PC-9 (cell line): ENCODE data around the gene ACTL8. TPM values are rescaled to one million over a fixed set of nuclear protein-coding genes. Genes with fewer than 3 reads are reported as not detected.

Source experiments
- BruUV-seq: library from RNA; stranded (reverse); fragments of 400-500 nt; replicated peaks from 2 replicates; lab custom pipeline; 2021; lab: Mats Ljungman, UMichigan
- CTCF ChIA-PET: fragments of 300-600 bp; sonication (Branson Sonifier 250); formaldehyde crosslinking; loops from one replicate; lab custom pipeline; 2022; ENCODE audit warnings: antibody characterized with exemption; lab: Charles Lee
- POLR2A ChIA-PET: fragments of 300-600 bp; sonication (Branson Sonifier 250); formaldehyde crosslinking; loops from one replicate; lab custom pipeline; 2022; ENCODE audit warnings: antibody characterized with exemption; ENCODE audit not compliant: unreplicated experiment; lab: Charles Lee
- DNase-seq, 2 experiments: peaks; one replicate each; pipeline versions ENCODE4 v3.0.0 to v3.0.0-alpha.2; 2015 to 2022; ENCODE audit warnings: mixed read lengths in 1 of 2
- H2AFZ ChIP-seq: fragments of 200-600 bp; sonication (generic); 2 replicates; pipeline ENCODE4 v1.8.1; 2017; ENCODE audit warnings: antibody characterized with exemption
- H3F3A ChIP-seq: fragments of 200-600 bp; sonication (generic); 2 replicates; pipeline ENCODE4 v1.8.1; 2017; ENCODE audit warnings: antibody characterized with exemption, mild to moderate bottlenecking, low read depth; ENCODE audit not compliant: insufficient read depth
- H3K27ac ChIP-seq: fragments of 200-600 bp; sonication (generic); 2 replicates; pipeline ENCODE4 v1.6.1; 2016; ENCODE audit warnings: mixed run types
- H3K27me3 ChIP-seq: fragments of 200-600 bp; sonication (generic); 2 replicates; pipeline ENCODE4 v1.6.1; 2016; ENCODE audit warnings: low read depth, mixed run types; ENCODE audit not compliant: insufficient read depth
- H3K36me3 ChIP-seq: fragments of 200-600 bp; sonication (generic); 2 replicates; pipeline ENCODE4 v1.6.1; 2016; ENCODE audit warnings: low read depth, mixed run types
- H3K4me1 ChIP-seq: fragments of 200-600 bp; sonication (generic); replicated peaks from 2 replicates; pipeline ENCODE4 v1.6.1; 2016; ENCODE audit warnings: mixed run types; ENCODE audit not compliant: insufficient read depth
- H3K4me2 ChIP-seq: fragments of 200-600 bp; sonication (generic); 2 replicates; pipeline ENCODE4 v1.6.1; 2017; ENCODE audit warnings: mixed run types
- H3K4me3 ChIP-seq: fragments of 200-600 bp; sonication (generic); 2 replicates; pipeline ENCODE4 v1.6.1; 2016; ENCODE audit warnings: mixed run types
- H3K79me2 ChIP-seq: fragments of 200-600 bp; sonication (generic); 2 replicates; pipeline ENCODE4 v1.6.1; 2017; ENCODE audit warnings: low read depth, mixed run types
- H3K9me2 ChIP-seq: fragments of 200-600 bp; sonication (generic); 2 replicates; pipeline ENCODE4 v1.8.1; 2017; ENCODE audit warnings: mild to moderate bottlenecking; ENCODE audit not compliant: insufficient read depth
- H3K9me3 ChIP-seq: fragments of 200-600 bp; sonication (generic); 2 replicates; pipeline ENCODE4 v1.8.1; 2016; ENCODE audit warnings: low read depth; ENCODE audit not compliant: insufficient read depth
- H4K20me1 ChIP-seq: fragments of 200-600 bp; sonication (generic); 2 replicates; pipeline ENCODE4 v1.8.1; 2017; ENCODE audit not compliant: insufficient read depth
- CTCF ChIP-seq: fragments of 200-600 bp; sonication (generic); conservative IDR thresholded peaks from 2 replicates; pipeline ENCODE4 v1.6.1; 2017; ENCODE audit warnings: mixed run types, antibody characterized with exemption, mild to moderate bottlenecking, moderate library complexity
- EZH2 ChIP-seq: fragments of 200-600 bp; sonication (generic); IDR thresholded peaks from 2 replicates; pipeline ENCODE4 v1.8.0; 2017; ENCODE audit warnings: antibody characterized with exemption, low read depth
- intact Hi-C: fragments of 100-400 bp; cut with micrococcal nuclease; formaldehyde crosslinking; loops from one replicate; pipeline ENCODE4 v1.10.0; 2022; ENCODE audit not compliant: unreplicated experiment
- total RNA-seq: library from RNA; stranded (reverse); gene quantifications from 2 replicates; pipeline ENCODE4 v1.2.3, GENCODE V29; 2021

Gene ACTL8
- total RNA-seq, 1 experiment from 2014 or later = 0.68 TPM

GRCh38 chr1:17831597-17831996 lies 76.5 kb downstream of the ACTL8 start:
- ChIA-PET CTCF (no interaction called here), POLR2A (no interaction called here)
- Histone ChIP-seq H3K79me2 (no peaks in the 10 kb centered on the region), H3K9me3 (no peaks in the 10 kb centered on the region), H3K36me3 (no peaks in the 10 kb centered on the region), H3K27ac (no peak overlapping the region), H3K4me2 (no peak overlapping the region), H2AFZ (no peak overlapping the region), H3K27me3 (peaks cover 14% of the 10 kb centered on the region; the same call in 1 of the 2 replicates), H3F3A (no peaks in the 10 kb centered on the region), H4K20me1 (no peaks in the 10 kb centered on the region), H3K9me2 (no peaks in the 10 kb centered on the region), H3K4me1 (no peaks in the 10 kb centered on the region), H3K4me3 (no peak overlapping the region)
- intact Hi-C loops = no loop called here
- peak in 1 of 2 experiments; percentile 14 for DNase-seq
- BruUV-seq = no TSS peak
- TF ChIP-seq EZH2 (no peak), CTCF (no peak)

DNA sequence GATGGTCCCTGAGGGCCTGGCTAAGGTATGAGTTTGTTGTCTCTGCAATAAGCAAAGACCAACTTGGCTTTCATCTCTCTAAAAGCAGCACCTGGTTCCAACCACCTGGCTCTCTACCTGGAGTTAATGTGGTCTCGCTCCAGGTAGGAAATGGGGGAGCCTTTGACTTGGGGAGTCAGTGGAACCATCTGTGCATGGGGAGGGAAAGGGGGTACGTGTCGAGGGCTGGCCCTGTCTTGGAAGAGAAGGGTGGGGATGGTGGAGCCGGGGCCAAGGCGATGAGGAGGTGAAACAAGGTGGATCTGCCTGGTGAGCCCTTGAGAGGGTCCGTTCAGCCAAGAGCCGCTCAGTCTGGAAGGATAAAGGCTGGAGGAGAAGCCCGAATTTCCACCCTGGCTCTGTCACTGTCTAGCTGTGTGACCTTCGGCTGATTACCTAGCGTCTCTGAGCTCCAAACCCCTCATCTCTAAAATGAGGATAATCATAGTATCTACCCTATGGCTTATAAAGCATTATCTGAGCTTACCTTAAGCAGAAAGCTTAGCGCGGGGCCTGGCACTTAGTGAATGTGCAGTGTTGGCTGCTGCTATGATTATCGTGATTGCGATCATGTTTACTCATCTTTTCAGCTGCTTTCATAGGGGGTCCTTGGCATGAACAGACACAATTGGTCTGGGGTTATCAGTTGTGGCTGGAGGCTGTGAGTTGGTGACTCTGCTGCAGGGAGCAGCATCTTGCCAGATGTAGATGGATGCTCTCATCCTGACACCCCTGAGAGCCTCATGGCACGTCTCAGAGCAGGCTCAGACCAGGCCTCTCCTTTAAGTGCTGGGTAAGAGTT lies 78.7 kb downstream of the ACTL8 start:
- H3K79me2 ChIP-seq = no peaks in the 10 kb centered on the region
- intact Hi-C loops = no loop called here
- no peak for TF ChIP-seq EZH2
- CTCF ChIA-PET = no interaction called here
- no peak overlapping the region for H3K27ac ChIP-seq
- DNase-seq = no peak
- no peaks in the 10 kb centered on the region for H4K20me1 ChIP-seq
- no peaks in the 10 kb centered on the region for H3K9me3 ChIP-seq
- POLR2A ChIA-PET = no interaction called here
- H3K4me2 ChIP-seq = no peak overlapping the region
- no peaks in the 10 kb centered on the region for H3F3A ChIP-seq
- no peaks in the 10 kb centered on the region for H3K9me2 ChIP-seq
- no peaks in the 10 kb centered on the region for H3K4me1 ChIP-seq
- no TSS peak for BruUV-seq
- no peaks in the 10 kb centered on the region for H3K36me3 ChIP-seq
- no peak overlapping the region for H2AFZ ChIP-seq
- no peak overlapping the region for H3K4me3 ChIP-seq
- H3K27me3 ChIP-seq = peaks cover 14% of the 10 kb centered on the region; the same call in 1 of the 2 replicates

GRCh38 chr1:17834561-17835100 lies 79.5 kb downstream of the ACTL8 start:
- no peak for DNase-seq
- Histone ChIP-seq H3K79me2 (no peaks in the 10 kb centered on the region), H3K9me2 (no peaks in the 10 kb centered on the region), H4K20me1 (no peaks in the 10 kb centered on the region), H3K36me3 (no peaks in the 10 kb centered on the region), H3K4me3 (no peak overlapping the region), H3K4me2 (no peak overlapping the region), H3K27me3 (peaks cover 14% of the 10 kb centered on the region; the same call in 1 of the 2 replicates), H2AFZ (no peak overlapping the region), H3F3A (no peaks in the 10 kb centered on the region), H3K4me1 (no peaks in the 10 kb centered on the region), H3K27ac (no peak overlapping the region), H3K9me3 (no peaks in the 10 kb centered on the region)
- ChIA-PET CTCF (no interaction called here), POLR2A (no interaction called here)
- TF ChIP-seq EZH2 (no peak), CTCF (no peak)
- no TSS peak for BruUV-seq
- intact Hi-C loops = no loop called here
